Body of pancreas (tissue), 4 donors: ENCODE results near the gene INHA. TPM values are rescaled to one million over a fixed set of nuclear protein-coding genes. Genes with fewer than 3 reads are reported as not detected.

Source experiments
- ATAC-seq: fragments of 150-250 bp; one replicate; pipeline ENCODE4 v1.9.1; 2016
- DNase-seq, 4 donors: peaks; one replicate each; pipeline ENCODE4 v3.0.0-alpha.2; 2019
- H3K27ac ChIP-seq, 4 donors: fragments of 200-600 bp; sonication (generic); 1 replicate in 3 of 4; 2 replicates in 1 of 4; pipeline versions ENCODE4 v1.5.1 to v1.6.1; 2016 to 2019; ENCODE audit warnings: mild to moderate bottlenecking in 1 of 4, mixed read lengths in 1 of 4, moderate library complexity in 1 of 4
- H3K27me3 ChIP-seq, 2 donors: fragments of 200-600 bp; sonication (generic); one replicate each; pipeline ENCODE4 v1.6.0; 2016; ENCODE audit warnings: mild to moderate bottlenecking in 1 of 2
- H3K36me3 ChIP-seq, 2 donors: fragments of 200-600 bp; sonication (generic); replicated peaks in 1 of 2; 2 replicates each; pipeline ENCODE4 v1.5.1; 2016; ENCODE audit warnings: low read depth in 2 of 2; ENCODE audit not compliant: insufficient read depth in 1 of 2
- H3K4me1 ChIP-seq: fragments of 200-600 bp; sonication (generic); one replicate; pipeline ENCODE4 v1.6.0; 2016
- H3K4me3 ChIP-seq, 2 donors: fragments of 200-600 bp; sonication (generic); 1 replicate in 1 of 2; 2 replicates in 1 of 2; pipeline ENCODE4 v1.5.1; 2016 to 2019
- H3K9me3 ChIP-seq, 3 donors: fragments of 200-600 bp; sonication (generic); 1 replicate in 2 of 3; 2 replicates in 1 of 3; pipeline ENCODE4 v1.5.1; 2016
- POLR2A ChIP-seq, 3 donors: fragments of 450-650 bp; IDR thresholded peaks; one replicate each; pipeline ENCODE4 v1.6.1; 2016; ENCODE audit warnings: antibody characterized with exemption in 3 of 3, mild to moderate bottlenecking in 2 of 3
- WGBS, 2 donors: methylation state at CpG; one replicate each; pipeline ENCODE4 v1.1.5; 2017; 5-methylcytosine and 5-hydroxymethylcytosine counted together
- intact Hi-C: fragments of 100-400 bp; cut with DNase I; formaldehyde crosslinking; loops from one replicate; pipeline ENCODE4 v1.15.1; 2023
- total RNA-seq, 2 donors: library from RNA; depleted of rRNA; stranded (reverse); fragments of >200 nt; gene quantifications; one replicate each; pipeline ENCODE4 v1.1.0, GENCODE V29; 2016
- TF ChIP-seq, protein P1 (sequence below), 7 experiments: fragments of 450-650 bp in 4 of 7; fragments of 200-600 bp in 3 of 7; sonication (generic) in 3 of 7; IDR thresholded peaks; one replicate each; pipeline ENCODE4 v1.5.1; 2016 to 2019; ENCODE audit warnings: antibody characterized with exemption in 7 of 7

The INHA gene
- total RNA-seq, 2 donors from 2014 or later, result 0.66 to 1.6 TPM

DNA sequence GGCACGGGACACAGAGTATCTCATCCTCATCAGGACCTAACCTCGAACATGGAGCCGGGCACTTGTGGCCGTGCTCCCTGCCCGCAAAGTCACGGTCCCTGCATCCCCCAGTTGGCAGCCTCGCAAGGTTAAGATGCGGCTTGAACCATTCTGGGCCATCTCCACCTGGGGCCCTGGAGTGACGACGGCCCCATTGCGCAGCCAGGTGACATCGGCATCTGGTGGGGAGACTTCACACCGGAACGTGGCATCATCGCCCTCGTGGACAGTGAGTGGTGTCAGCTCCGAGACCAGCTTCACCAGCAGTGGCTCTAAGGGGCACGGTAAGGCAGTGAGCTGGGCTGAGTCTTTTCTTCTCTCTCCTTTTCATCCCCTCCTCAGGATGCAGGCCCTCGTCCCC, 15.7 kb upstream of the INHA start:
- 83 to 92% methylated on average over 3 to 19 of the region's 19 CpGs for WGBS, 2 donors
- Histone ChIP-seq H3K9me3 (no peaks in the 10 kb centered on the region), H3K4me1 (peaks cover 31% of the 10 kb centered on the region), H3K36me3 (no peaks in the 10 kb centered on the region), H3K27me3 (no peaks in the 10 kb centered on the region), H3K4me3 (no peak overlapping the region), H3K27ac (no peak overlapping the region)
- TF ChIP-seq, protein P1, sequence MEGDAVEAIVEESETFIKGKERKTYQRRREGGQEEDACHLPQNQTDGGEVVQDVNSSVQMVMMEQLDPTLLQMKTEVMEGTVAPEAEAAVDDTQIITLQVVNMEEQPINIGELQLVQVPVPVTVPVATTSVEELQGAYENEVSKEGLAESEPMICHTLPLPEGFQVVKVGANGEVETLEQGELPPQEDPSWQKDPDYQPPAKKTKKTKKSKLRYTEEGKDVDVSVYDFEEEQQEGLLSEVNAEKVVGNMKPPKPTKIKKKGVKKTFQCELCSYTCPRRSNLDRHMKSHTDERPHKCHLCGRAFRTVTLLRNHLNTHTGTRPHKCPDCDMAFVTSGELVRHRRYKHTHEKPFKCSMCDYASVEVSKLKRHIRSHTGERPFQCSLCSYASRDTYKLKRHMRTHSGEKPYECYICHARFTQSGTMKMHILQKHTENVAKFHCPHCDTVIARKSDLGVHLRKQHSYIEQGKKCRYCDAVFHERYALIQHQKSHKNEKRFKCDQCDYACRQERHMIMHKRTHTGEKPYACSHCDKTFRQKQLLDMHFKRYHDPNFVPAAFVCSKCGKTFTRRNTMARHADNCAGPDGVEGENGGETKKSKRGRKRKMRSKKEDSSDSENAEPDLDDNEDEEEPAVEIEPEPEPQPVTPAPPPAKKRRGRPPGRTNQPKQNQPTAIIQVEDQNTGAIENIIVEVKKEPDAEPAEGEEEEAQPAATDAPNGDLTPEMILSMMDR (IDR thresholded peaks at IDR 0.05), result no peak
- TF ChIP-seq POLR2A (IDR thresholded peaks at IDR 0.05), result no peak
- ATAC-seq (no peak), DNase-seq (peak in 1 of 4 donors; percentile 8)
- intact Hi-C loops, result no loop called here

- H3K9me3 ChIP-seq, result no peaks in the 10 kb centered on the region
- ATAC-seq (no peak), DNase-seq (no peak)
- H3K4me3 ChIP-seq, result no peak overlapping the region
- TF ChIP-seq, protein P1 (IDR thresholded peaks at IDR 0.05), result no peak
- TF ChIP-seq POLR2A (IDR thresholded peaks at IDR 0.05), result no peak
- intact Hi-C loops, result no loop called here
- 90% methylated on average over 18 to 19 of the region's 21 CpGs for whole genome bisulfite sequencing, 2 donors
- H3K27me3 ChIP-seq, result no peaks in the 10 kb centered on the region
- H3K4me1 ChIP-seq, result peaks cover 23% of the 10 kb centered on the region
- no peaks in the 10 kb centered on the region for H3K36me3 ChIP-seq
- no peak overlapping the region for H3K27ac ChIP-seq
These were observed 14.8 kb upstream of the INHA start for GRCh38 chr2:219557320-219557719.

GRCh38 chr2:219557791-219558785, 14.0 kb upstream of the INHA start:
- TF ChIP-seq, protein P1 (IDR thresholded peaks at IDR 0.05), result no peak
- TF ChIP-seq POLR2A (IDR thresholded peaks at IDR 0.05), result no peak
- H3K27ac ChIP-seq, result no peak overlapping the region
- 83 to 88% methylated on average over 6 to 25 of the region's 25 CpGs for WGBS, 2 donors
- H3K4me1 ChIP-seq, result peaks cover 18% of the 10 kb centered on the region
- no peaks in the 10 kb centered on the region for H3K9me3 ChIP-seq
- ATAC-seq, result peak; percentile 67
- H3K36me3 ChIP-seq, result peaks cover 0 to 5% of the 10 kb centered on the region in 2 donors
- intact Hi-C loops, result no loop called here
- peak; percentile 55 to 75 (median 66) for DNase-seq
- no peaks in the 10 kb centered on the region for H3K27me3 ChIP-seq
- H3K4me3 ChIP-seq, result no peak overlapping the region

DNA sequence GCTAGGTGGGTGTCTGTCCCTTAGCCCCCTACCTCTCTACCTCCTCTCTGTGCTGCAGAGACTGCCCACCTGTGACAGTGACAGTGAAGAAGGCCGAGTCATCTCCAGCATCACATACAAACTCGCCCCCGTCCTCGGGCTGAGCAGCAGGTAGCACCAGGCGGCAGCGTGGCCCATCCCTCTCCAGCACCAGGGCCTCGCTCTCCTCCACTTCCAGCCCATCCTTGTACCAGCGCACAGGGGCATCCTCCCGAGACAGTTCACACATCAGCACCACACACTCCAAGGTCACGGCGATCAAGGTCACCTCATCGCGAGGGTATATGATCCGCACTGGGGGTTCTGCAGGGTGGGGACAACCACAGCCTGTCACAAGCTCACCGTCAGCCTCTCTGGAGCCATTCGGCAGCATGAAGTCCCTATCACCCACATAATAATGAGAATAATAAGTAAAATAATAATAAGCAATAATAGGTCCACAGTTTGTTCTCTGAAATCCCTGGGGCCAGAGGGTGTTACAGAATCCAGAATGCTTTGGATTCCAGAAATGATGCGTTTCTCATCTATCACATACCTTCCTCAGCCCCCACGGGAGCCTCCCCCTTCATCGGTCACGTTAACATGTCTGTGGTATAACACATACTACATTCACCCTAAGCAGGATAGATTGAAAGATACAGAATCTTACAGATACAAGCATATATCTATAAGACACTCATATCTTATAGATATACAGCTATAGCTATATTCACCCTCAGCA, 12.8 kb upstream of the INHA start:
- peaks cover 14% of the 10 kb centered on the region for H3K4me1 ChIP-seq
- TF ChIP-seq, protein P1 (IDR thresholded peaks at IDR 0.05), result no peak
- TF ChIP-seq POLR2A (IDR thresholded peaks at IDR 0.05), result no peak
- no peaks in the 10 kb centered on the region for H3K9me3 ChIP-seq
- no peak overlapping the region for H3K27ac ChIP-seq
- H3K36me3 ChIP-seq, result peaks cover 0 to 9% of the 10 kb centered on the region in 2 donors
- H3K4me3 ChIP-seq, result no peak overlapping the region
- DNase-seq, result peak in 1 of 4 donors; percentile 10
- no peaks in the 10 kb centered on the region for H3K27me3 ChIP-seq
- intact Hi-C loops, result no loop called here
- ATAC-seq, result no peak
- 77% methylated on average over 19 to 20 of the region's 20 CpGs for WGBS, 2 donors
